ENCODE measurements around the gene MCM7.
A peak's percentile ranks its signal among the peaks of the same experiment; 100 is the strongest.

The MCM7 gene

GRCh38 chr7:100122067-100122466 is 20.9 kb upstream of the MCM7 start:
- DNase-seq, result no peak

DNA sequence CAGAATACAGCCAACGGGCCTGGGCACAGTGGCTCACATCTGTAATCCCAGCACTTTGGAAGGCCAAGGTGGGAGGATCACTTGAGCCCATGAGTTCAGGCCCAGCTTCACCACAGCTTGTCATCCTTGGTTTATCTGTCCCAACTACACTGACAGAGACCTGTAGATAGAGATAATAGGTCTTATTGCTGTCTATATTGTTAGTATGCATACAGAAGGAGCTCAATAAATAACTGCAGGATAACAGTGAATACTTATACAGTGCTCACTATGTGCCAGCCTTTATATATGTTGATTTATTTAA is 19.5 kb upstream of the MCM7 start:
- no peak for DNase-seq

GRCh38 chr7:100119970-100120732 is 19.0 kb upstream of the MCM7 start:
- peak; percentile 83 for DNase-seq

GRCh38 chr7:100119072-100119969 is 18.1 kb upstream of the MCM7 start, which contains the start of the genes CNPY4 and TAF6:
CNPY4 (plus strand) TSS chr7:100119634; CDS start chr7:100119745, 111 bp downstream.
TAF6 (minus strand) TSS chr7:100119358; CDS start chr7:100114209, 5,149 bp downstream.
- peak; percentile 97 for DNase-seq

GRCh38 chr7:100118388-100119071 is 17.3 kb upstream of the MCM7 start:
- DNase-seq, result no peak

DNA sequence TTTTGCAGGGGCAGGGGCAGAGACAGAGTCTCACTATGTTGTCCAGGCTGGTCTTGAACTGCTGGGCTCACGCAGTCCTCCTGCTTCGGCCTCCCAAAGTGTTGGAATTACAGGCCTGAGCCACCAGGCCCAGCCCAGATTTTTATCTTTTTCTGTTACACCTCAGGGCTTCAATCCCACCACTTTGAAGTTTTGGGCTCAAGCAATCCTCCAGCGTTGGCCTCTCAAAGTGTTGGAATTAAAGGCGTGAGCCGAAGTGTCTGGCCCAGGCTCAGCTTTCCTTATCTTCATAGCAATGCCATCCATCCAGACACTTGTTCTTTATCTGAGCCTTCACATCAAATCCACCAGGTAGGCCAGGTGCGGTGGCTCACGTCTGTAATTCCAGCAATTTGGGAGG is 13.8 kb upstream of the MCM7 start:
- DNase-seq, result no peak

GRCh38 chr7:100111914-100112313 is 10.7 kb upstream of the MCM7 start:
- no peak for DNase-seq

DNA sequence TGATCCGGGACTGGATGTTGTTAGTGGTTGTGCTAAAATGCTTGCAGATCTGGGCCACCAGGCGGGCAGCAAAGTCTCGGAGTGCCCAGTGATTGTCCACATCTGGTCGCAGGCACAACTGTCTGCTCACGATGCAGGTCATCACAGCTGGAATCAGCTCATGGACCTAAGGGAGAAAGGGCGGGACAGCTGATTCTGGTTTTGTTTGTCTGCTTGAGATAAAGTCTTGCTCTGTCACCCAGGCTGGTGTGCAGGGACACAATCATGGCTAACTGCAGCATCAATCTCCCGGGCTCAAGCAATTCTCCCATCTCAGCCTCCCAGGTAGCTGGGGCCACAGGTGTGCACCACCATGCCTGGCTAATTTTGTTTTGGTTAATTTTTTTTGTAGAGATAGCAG is 10.0 kb upstream of the MCM7 start:
- no peak for DNase-seq

DNA sequence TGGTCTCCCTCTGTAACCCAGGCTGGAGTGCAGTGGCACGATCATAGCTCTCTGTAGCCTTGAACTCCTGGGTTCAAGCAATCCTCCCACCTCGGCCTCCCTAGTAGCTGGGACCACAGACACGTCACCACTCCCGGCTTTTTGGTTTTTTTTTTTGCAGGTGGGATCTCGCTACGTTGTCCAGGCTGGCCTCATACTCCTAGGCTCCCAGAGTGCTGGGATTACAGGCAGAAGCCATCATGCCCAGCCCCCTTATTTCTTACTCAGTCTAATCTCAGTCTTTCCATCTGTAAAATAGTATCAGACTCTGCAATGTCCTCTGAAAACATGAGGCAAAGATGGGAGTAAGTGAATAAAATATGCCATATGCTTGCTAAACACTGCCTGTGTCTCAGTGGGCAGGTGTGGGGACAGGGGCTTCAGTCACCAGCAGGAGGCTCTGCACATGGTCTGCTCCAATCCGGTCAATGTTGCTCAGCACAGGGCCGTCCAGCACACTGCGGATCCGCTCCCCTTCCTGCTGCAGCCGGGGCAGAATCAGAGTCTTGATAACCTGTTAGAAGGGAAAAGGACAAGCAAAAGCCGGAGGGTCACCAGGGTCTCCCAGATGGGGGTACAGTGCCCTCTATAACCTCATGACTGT is 8.4 kb upstream of the MCM7 start:
- no peak for DNase-seq

DNA sequence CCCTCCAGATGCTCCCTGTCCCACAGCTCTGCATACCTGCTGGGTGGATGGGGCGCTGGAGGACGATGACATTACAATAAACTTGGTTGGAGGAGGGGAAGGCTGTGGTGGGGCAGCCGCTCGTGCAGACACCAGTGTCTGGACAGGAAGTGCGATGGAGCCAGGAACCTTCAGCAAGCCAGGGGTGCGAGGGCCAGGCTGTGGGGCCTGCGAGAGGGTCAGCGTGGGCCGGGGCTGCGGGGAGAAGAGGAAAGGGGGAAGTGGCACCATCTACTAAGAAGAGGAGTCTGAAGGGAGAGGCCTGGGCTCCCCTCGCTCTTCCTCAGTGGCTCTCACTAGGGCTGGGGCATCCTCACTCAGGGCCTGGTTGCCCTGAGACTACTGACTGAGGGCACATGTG is 6.7 kb upstream of the MCM7 start:
- no peak for DNase-seq

- no peak for DNase-seq
Measured at GRCh38 chr7:100107125-100107737, 6.0 kb upstream of the MCM7 start.

DNA sequence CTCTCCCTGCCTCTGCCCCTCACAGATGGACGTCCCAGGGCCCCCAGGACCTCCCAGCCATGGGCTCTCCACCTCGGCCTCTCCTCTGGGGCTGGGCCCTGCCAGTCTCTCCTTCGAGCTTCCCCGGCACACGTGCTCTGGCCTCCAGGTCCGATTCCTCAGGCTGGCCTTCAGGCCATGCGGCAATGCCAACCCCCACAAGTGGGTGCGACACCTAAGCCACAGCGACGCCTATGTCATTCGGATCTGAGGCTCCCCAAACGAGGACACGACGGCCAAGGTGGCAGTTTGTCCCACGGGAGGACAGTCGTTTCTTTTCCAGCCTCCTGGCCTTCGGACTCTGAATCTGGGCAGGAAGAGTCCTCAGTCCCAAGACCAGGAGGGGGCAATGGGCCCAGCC is 5.4 kb upstream of the MCM7 start:
- DNase-seq, result no peak

- no peak for DNase-seq
Measured at GRCh38 chr7:100105534-100105933, 4.3 kb upstream of the MCM7 start.

DNA sequence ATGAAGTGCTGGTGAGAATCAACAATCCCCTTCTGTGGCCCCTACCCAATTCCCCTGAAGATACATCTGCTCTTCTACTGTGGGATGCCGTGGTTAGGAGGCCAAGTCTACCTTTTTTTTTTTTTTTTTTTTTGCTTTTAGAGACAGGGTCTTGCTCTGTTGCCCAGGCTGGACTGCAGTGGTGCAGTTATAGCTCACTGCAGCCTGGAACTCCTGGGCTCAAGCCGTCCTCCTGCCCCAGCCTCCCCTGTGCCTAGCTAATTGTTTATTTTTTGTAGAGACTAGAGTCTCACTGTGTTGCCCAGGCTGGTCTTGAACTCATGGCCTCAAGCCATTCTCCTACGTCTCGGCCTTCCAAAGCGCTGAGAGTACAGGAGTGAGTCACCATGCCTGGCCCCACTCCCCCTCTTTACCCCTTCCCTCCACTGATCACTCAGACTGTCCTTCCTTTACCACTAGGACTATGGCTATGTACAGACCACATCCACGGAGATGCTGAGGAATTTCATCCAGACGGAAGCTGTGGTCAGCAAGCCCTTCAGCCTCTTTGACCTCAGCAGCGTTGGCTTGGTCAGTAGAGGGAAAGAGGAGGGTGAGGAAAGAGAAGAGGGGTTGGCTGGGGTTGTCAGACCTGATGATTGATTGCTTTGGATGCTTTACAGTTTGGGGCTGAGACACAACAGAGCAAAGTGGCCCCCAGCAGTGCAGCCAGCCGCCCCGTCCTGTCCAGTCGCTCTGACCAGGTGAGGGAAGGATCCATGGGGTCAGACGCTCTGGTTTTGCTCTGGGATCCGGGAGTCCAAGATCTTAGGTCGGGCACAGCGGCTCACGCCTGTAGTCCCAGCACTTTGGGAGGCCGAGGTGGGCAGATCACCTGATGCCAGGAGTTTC is 2.0 kb upstream of the MCM7 start:
- DNase-seq, result no peak

DNA sequence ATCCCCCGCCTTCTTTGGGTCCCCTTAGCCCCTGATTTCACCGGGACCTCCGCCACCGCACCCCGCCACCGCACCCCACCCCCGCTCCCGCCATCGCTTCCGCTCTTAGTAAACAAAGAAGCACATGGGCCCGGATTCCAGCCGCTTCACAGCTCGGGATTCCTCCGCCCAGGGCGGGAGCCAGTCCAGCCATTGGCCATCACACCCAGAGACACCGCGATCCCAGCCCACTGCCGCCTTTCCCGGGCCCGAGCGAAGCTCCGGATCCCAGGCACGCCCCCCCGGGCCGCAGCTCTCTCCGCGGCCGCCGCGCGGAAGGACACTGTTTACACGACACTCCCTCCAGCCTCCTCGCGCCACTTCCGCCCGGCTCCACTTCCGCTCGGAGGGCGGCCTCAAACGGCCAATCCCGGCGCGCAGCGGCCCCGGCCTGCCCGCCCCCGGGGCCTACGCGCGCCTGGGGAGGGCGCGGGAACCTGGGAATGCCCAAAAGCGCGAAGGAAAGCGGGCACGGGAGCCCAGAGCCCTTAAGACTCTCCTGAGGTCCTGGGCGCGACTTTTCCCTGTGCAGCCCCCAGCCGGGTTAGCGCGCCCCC is 679 bp downstream of the MCM7 start:
- peak; percentile 90 for DNase-seq

DNA sequence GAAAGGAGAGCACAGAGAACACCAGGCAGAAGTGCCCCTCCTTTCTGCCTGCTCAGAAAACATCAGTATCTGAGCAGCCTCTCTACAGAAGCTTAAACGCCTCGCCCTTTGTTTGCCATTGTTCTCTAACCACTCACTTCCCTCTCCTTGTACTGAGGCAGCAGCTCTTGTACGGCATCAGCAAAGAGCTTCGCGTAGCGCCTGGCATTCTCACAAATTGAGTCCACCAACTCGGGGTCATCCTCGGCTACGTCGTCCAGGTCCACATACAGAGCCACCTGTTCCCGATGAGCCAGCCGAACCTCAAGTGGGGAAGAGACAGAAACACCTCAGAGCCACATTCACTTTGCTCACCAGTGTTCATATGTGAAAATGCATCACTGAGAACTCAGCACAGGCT is 1.7 kb downstream of the MCM7 start:
- DNase-seq, result no peak

DNA sequence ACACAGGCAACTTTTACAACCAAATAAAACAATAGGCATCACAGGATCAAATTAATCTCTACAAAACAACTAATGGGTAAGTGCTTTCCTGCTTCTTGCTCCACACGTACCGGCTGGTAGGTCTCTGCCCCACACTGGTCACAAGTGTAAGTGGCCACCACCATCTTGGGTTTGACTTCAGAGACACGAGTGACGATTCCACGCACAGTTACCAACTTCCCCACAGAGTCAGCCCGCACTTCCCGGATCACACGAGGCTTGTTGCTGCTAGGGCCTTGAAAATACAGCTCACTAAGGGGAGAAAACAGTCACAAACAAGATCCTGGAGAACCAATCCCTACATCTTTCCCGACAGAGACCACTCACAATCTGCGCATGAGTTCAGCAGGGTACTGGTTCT is 2.3 kb downstream of the MCM7 start:
- DNase-seq, result no peak

- DNase-seq, result no peak
Measured at GRCh38 chr7:100095704-100096103, 5.5 kb downstream of the MCM7 start.

DNA sequence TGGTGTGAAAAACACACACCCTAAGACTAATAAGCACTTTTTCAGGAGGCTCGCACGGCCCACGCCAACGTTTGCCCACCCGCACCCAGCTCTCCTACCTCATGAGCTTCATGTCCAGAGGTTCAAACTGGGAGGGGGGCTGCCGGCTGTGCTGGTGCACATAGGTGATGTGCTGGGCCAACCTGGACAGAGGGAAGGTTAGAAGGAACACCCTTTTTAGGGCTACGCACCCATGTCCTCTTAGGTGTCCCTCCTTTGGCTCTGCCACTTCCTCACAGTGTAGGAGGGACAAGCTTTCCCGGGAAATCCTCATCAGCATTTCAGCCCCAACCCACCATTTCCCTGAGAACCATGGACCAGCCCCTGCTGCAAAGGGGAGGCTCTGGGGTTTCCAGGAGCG is 5.9 kb downstream of the MCM7 start:
- no peak for DNase-seq

DNA sequence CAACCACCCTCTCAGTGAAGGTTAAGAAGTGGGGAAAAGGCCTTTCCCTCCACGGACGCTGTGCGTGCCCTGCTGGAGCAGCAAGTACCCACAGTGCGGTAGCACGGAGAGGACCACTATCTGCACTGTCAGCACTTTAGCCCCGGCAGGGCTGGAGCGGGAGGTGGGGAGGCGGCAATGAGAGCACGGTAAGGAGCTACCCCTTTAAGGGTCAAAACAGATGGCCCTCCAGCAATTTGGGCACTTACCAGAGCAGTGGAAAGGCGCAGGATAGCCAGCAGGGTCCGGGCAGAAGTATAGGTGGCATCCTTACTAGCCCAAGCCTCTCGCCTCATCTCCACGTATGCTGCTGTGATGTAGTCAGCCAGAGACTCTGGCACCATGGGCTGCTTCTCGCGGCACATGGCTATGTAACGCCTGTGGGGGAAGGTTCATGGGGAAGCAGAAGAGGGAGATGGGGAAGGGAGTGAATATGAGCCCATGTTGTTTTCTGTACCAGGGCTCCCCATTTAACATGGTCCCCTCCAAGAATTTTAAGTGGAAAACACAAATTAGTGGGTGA is 7.2 kb downstream of the MCM7 start:
- no peak for DNase-seq

- DNase-seq, result no peak
Measured at GRCh38 chr7:100093498-100093897, 7.7 kb downstream of the MCM7 start.

Data from activated CD4-positive, alpha-beta T cell treated with anti-CD3 and anti-CD28 coated beads for 48 hours (primary cell).